ENCODE data around the gene TRDMT1.
"Not testable (repeated sequence)": the region's sequence is repeated elsewhere in the genome, so short reads cannot be mapped to it uniquely, and the experiment has no call there.

The TRDMT1 gene

DNA sequence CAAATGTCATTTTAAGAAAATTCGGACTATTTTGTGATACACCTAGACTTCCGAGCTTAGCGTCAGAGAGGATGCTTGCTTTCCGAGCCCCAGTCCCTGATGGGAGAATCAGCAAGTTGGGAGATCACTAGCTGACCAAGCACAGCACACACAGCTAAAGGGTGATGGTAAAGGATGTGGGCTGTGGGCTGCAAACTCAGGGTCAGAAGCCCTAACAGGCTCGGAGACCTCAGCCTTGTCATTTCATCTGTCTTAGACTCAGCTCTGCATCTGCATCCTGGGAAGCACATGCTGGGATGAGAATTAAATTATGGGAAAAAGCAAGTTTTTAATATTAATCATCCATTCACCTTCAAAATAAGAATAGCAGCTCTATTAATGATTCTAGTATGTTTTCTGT is 75.1 kb downstream of the TRDMT1 start:
- DNase-seq (ENCODE audit: low read depth), result no peak

DNA sequence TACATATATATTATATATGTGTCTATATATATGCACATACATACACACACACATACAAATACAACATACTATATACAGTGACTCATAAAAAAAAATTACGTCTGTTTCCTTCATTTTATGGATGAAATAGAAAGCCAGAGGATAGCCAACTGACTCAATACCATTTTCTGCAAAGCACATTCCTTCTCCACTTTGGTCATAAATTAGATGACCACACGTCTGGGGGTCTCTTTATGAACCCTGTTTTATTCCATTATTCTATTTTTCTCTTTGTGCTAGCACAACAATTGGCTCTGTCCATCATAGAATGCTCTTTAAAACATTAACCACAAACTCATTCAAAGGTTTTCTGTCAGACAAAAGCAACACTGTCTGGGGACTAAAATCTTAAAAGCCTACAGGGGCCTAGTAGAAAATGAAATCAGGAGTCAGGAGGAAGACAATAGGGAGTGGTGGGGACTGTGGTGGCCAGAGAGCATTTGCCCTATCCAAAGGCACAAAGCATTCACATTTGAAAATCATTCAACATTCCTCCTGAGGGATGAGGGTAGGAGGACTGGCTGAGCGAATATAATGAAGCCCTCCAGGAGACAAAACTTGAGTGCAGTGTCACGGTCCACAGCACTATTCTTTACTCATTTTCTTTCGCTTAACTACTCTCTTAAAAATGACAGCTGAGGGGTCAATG is 76.1 kb downstream of the TRDMT1 start:
- no peak for DNase-seq (ENCODE audit: low read depth)

DNA sequence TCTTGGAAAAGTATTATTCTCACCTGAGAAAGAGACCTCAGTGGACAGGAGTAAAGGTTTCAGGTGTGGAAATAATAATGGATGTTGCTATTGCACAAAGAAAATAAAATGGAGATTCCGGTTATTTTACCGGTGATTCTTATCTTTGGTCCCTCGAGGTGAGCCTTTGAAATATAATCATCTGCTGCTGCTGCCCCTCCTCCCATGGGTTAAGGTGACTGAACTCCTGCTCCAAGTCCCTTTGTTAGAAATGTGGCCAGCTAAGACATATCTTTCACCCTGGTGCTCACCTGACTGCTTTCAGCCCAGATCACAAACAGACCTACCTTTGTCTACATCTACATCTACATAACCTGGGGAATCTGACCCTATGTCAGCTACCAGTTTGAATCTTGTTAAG is 77.5 kb downstream of the TRDMT1 start:
- no peak for DNase-seq (ENCODE audit: low read depth)

DNA sequence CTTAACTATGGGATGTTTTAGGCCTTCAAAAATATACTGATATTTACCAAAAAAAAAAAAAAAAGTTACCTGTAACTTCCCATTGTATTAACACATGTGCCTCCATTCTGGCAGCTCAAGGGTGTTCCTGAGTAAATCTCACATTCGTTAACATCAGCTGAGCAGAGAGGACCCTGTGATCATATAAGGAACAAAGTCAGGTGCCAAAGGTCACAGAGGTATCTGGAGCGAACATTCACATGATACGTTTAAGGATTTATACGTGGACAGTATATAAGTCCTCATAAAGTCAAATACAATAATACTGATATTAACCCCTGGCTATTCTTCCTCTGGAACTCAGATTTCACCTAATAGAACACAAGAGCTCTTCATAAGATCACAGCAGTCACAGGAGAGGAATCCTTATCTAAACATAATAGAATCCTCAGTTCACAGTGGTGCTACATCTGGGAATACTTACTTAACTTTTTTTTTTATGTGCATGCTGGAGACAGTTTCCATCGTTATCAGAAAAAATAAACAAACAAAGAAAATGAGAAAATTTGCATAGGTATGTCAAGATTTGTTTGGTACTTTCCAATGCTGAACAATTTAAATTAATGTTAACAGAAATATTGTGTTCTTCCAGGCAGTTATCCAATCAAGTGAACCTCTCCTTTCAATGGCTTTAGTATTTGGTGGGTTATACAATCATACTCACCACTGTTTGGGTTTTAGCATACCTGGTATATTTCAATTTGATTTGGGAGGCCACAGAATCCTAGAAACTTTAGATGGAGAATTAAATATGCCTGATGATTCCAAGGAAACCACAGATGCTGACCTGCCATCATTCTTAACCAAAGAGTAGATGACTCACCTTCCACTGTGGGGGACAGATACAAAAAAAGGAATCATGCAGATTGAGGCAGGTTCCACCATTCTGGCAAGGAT is 78.5 kb downstream of the TRDMT1 start:
- no peak for DNase-seq (ENCODE audit: low read depth)

DNA sequence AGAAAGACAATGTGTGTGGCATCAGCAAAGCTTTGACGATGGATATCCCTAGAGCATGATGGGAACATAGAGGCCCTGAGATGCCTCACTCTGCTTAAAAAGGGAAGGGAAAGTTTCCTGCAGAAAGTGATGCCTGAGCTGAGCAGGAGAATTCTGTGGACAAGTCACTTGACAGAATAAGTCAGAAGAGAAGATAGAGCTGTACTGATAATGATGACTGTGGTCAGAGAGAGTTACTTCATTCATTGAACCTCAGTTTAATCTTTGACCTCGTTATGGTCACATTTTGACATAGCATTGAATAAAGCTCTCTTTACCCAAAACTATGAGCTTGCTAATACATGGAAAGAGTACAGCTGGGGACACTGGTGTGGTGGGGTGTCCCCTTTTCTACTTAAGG is 79.4 kb downstream of the TRDMT1 start:
- no peak for DNase-seq (ENCODE audit: low read depth)

DNA sequence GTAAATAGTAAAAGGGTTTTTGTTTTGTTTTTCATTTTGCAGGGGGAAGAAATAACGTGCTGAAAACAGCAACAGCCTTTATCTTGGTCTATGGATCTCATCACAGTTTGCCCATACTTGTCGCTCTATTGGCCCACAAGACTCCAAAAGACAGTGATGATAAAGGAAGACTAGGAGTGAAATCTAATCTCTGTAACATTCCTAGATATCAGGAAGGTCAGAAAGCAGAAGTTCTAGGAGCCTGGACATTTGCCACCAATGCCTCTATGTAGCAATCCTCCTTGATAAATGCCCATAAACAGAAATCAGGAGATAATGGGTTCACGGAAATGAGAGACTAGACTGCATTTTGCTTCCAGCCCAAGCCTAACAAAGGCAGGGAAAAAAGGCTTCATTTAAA is 80.8 kb downstream of the TRDMT1 start:
- no peak for DNase-seq (ENCODE audit: low read depth)

DNA sequence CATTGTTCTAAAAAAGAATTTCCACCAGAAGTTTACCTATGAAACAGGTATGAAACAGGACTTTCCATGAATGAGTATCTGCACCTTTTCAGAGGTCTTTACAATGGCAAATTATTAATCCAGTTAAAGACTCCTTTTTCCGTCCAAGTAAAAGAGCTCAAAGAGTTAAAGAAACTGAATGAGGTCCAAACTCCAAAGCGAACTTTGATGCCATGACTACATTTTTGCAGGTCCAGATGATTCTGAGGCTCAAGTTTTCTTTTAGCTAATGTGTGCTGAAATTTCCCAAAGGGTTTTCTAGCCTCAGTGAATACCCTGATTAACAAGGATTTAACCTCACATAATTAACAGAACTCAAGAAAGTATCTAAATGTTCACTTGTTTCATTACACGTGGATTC is 81.6 kb downstream of the TRDMT1 start:
- DNase-seq (ENCODE audit: low read depth), result no peak

DNA sequence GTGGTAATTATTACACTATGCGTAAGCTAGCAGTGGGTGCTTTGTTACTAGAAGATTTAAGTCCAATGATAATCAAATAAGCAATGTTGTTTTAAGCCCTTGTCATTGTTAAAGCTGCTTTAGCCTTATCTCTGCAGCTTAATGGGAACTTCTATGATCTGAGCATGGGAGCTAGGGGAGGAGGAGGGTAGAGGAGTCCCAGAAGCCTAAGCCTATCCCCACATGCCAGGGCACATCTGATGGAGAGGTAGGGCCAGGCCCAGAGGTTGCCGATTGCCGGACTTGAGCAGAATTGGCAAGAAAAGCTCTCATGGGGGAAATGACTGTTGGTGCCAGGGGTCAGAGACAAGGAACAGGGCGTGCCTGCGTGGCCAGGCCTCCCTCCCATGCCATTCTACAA is 85.3 kb downstream of the TRDMT1 start:
- no peak for DNase-seq (ENCODE audit: low read depth)

DNA sequence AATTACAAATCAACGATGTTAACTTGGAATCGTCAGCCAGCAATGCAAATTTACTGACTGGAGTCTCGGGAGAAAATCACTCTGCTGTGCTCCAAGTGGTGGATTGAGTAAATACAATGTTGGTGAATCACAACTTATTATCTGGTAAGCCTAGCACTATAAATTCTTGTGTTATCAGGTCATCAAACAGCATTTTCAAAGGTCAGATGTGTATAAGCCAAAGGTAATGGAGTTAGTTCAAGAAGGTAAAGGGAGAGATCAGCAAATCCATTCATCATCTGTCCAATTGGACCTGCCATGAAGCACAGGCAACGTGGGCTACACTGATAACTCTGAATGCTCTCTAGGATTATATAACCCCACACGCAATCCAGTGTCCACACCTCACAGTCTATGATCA is 85.8 kb downstream of the TRDMT1 start:
- DNase-seq (ENCODE audit: low read depth), result peak; percentile 15

DNA sequence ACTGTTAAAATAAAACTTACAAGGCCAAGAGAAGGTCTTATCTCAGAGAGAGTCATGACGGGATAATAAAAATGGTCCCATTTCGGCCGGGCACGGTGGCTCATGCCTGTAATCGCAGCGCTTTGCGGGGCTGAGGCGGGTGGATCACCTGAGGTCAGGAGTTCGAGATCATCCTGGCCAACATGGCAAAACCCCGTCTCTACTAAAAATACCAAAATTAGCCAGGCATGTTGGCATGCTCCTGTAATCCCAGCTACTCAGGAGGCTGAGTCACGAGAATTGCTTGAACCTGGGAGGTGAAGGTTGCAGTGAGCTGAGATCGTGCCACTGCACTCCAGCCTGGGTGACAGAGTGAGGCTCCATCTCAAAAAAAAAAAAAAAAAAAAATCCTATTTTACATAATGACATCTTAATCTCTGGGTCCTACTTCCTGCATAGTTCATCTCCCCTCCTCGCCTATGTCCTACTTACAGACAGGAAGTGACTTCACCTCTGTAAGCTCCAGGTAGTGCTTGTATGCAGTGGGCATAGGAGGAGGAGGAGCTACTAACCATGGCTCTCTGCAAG is 86.5 kb downstream of the TRDMT1 start:
- not testable (repeated sequence) for DNase-seq (ENCODE audit: low read depth)

DNA sequence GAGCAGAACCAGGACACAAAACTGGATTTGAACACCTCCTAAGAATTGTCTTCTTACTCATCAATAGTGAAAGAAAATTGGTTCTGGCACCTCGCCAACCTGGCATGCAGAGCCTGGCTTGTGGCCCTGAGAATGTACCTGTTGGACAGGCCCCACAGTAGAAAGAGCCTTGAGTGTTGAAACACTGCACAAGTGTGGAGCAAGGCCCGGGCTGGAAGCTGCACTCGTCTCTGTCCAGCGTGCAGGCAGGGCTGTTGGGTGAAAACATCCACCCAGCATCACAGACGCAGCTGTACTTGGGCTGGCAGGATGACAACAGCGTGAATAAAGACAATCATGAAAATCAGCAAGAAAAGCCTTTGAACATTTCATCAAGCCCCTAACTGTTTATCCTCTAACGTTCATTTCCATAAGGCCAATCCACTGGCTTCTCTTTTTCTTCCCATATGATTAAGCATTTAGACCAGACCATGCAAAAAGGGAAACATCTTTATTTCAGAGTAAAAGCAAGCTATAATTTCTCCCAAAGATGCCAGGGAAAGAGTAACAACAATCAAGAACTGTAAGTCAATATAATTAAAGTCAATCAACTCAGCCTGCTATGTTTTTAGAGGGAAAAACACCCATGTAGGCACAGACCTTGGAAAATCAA is 87.5 kb downstream of the TRDMT1 start:
- no peak for DNase-seq (ENCODE audit: low read depth)

DNA sequence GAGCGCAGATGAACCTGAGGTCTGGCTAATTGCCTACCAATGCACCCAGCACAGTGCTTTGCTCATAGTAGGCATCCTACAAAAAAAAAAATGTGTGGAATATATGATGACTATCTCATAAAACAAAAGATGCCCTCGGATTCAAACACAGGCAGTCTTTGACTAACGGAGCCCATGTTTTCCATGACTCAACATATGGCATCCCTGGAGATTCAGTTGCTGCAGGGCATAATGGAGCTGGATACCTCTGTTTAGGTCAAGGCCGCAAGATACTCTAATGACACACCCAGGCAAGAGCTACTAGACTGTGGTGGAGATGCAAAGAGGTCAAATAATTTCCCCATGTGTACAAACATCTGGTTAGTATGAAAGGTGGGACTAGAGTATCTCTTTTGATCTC is 88.1 kb downstream of the TRDMT1 start:
- DNase-seq (ENCODE audit: low read depth), result no peak

DNA sequence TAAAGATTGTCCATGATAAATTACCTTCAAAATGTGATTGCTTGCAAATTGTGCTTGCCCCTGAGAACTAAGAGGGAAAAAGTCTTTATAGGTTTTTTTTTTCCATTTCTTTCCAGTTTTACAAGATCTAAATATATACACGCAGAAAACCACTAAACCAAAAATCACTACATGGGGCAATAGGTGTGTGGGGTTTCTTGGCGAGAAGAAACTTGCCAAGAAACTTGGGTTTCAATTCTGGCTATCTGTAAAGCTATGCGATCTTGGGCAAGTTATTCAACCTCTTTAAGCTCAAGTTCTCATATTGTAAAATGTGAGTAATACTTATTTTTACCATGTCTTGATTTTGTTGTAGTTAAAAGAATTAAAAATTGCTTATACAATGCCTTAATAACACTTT is 88.9 kb downstream of the TRDMT1 start:
- no peak for DNase-seq (ENCODE audit: low read depth)

DNA sequence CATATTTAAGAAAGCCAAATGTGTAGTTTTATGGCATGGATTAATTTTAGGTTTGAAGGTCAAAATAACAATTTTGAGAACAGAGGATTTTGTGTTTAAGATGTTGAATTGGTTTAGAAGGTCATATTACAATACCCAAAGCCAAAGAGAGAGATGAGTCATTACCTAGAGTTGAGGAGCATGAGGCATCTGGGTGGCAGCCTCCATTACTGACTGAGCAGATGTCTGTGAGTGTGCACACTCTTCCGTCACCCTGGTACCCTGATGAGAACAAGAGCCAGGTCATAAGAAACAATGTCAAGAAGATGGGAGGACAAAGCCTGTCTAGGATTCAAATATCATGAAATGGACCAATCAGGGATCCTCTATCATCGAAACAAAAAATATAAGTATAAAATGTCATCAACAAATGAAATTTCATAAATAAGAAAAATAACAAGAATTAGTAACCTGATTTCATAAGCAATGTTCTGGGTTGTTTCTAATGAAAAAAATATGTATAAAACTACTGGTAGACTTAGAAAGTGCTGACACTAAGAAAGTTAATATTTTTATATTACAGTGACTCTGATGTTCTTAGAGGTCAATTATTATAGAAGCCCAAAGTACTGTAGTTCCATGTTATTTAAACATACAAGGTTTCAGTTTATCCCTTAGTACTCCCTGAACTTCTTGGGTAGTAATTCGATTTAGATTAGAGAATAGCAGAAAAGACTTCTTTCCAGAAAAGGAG is 91.8 kb downstream of the TRDMT1 start:
- no peak for DNase-seq (ENCODE audit: low read depth)

DNA sequence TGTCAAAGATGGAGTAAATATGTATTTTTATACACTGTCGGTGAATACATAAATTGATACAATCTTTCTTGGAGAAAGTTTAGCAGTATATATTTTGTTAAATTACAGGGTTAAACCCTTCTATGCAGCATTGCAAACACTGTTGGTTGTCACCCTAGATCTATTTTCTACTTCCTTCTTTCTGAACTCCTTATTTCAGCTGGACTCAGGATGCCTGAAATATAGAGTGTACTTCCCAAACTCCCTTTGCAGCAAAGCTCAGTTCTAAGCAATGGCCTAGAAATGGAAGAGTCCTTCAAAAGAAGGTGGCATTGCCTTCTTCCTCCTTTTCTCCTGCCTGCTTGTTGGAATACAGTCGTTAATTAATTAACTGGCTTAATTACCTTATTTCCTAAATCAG is 92.4 kb downstream of the TRDMT1 start:
- no peak for DNase-seq (ENCODE audit: low read depth)

DNA sequence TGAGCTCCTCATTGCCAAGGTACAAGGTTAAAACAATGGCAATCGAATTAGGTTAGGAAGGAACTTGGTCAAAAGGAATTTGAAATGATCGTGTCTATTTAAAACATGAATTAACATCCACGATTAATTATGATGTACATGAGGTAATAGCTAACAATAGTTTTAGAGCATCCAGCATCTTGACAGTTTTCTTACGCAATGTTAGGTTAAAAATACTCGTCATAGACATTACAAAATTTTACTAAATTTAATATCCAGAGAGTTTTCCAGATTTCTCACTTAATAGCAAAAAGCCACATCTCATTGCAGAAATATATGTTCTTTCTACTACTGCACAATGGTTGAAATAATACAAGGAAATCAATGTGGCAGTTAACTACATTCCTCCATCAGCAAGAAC is 94.5 kb downstream of the TRDMT1 start:
- no peak for DNase-seq (ENCODE audit: low read depth)

DNA sequence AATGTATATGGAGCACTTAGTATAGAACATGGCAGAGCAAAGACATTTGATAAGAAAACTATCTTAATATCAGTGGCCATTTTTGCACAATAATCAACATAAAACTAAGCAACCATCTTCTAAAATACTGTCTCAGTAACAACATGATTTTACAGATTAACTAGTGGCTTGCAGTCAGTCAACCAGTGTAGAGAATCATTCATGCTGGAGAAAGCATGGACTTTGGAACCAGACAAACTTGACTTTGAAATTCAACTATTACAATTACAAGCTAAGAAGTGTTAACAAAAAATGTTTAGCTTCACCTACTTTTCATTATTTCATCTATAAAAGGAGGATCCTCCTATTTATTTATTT is 99.6 kb downstream of the TRDMT1 start:
- no peak for DNase-seq (ENCODE audit: low read depth)

DNA sequence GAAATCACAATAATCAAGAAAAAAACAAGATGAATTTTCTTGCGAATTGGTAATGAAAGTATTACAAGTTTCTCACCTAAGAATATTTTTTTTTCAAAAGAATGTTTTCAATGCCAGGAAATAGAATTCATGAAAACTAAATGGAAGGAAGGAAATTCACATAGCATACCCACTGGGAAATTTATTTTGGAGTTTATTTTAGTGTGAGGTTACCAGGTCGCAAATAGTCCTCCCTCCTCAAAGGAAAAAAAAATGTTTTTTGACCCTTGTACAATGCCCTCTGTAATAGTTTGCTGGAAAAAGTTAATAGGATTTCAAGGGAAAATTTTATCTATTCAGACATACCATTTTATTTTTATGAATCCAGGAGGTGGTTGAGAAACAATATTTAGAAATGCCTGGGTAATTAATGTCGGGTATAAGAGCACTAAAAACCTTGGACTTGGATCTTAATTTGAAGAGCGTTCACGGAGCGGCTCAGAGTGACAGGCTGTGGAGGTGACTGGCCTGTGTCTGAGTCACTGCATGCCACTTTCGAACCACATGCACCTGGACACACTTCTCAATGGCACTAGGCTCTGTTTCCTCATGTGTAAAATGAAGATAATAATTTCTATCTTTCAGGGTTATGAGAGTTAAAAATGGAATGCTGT is 100.1 kb downstream of the TRDMT1 start:
- DNase-seq (ENCODE audit: low read depth), result no peak

DNA sequence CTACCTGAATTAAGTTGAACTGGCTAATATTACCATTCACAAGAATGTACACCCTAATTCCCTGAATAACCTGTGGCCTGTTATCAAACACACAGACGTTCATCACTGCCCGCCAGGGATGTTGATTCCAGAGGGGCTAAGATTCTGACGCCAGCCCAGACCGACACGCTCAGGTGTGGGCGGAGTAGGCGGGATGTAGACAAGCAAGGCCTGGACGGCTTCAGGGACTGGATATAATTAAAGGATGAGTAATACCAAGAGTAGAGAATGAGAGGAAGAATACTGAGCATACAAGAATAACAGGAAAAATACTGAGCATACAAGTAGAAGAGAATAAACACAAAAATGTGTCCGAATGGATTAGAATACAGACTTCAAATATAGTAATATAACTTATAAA is 100.9 kb downstream of the TRDMT1 start:
- no peak for DNase-seq (ENCODE audit: low read depth)

DNA sequence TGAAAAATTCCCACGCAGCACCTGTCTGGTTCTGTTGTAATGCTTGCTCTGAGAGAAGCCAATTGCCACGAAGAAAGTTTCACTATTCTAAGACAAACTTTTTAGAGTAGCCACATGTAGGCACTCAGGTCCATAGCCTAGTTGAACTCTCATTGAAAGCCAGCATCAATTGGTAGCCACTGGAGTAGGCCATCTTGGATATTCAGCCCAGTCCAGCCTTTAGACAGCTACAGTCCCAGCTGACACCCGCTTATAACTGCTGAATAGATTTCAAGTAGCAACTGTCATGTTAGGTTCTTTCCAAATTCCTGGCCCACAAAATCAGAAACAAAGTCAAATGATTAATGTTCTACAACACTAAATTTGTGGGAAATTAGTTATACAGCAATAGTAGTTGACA is 103.5 kb downstream of the TRDMT1 start:
- DNase-seq (ENCODE audit: low read depth), result no peak

Measured in HS-27A (cell line).